Measurements from ENCODE around the gene SMCP.

GRCh38 chr1:152855661-152856060 lies 22.5 kb upstream of the SMCP start:
- no peak for TF ChIP-seq CTCF (IDR thresholded peaks at IDR 0.05)
- TF ChIP-seq SIN3A (IDR thresholded peaks at IDR 0.05; ENCODE audit: borderline replicate concordance, insufficient read depth, low read depth, low read length): no peak
- no peak for TF ChIP-seq REST (IDR thresholded peaks at IDR 0.05; ENCODE audit: insufficient read depth in 1 of 2, low read depth in 2 of 2, low read length in 1 of 2)
- TF ChIP-seq TCF7L2 (IDR thresholded peaks at IDR 0.05; ENCODE audit: low read depth, low read length): no peak
- no peak for TF ChIP-seq POLR2AphosphoS5 (IDR thresholded peaks at IDR 0.05; ENCODE audit: low read depth, low read length)

Data from Panc1 (cell line).